ENCODE results near the gene MRPL58. TPM values are rescaled to one million over a fixed set of nuclear protein-coding genes. Genes with fewer than 3 reads are reported as not detected.
"Not testable (repeated sequence)": the region's sequence is repeated elsewhere in the genome, so short reads cannot be mapped to it uniquely, and the experiment has no call there.

Gene MRPL58
- total RNA-seq, 1 experiment from 2014 or later = 55.2 TPM

GRCh38 chr17:75004371-75004770 is 8.1 kb upstream of the MRPL58 start:
- in situ Hi-C loops (cut with HindIII; ENCODE audit: low pct_unique_long_range_greater_than_20kb, low sequenced_read_pairs) = no loop called here
- ATAC-seq = no peak
- H3K4me3 ChIP-seq (ENCODE audit: low read depth in 2 of 2, low read length in 2 of 2) = no peak overlapping the region
- no peaks in the 10 kb centered on the region for H3K4me1 ChIP-seq (ENCODE audit: control insufficient read depth, insufficient read depth, low read length)
- H3K36me3 ChIP-seq (ENCODE audit: control insufficient read depth, insufficient read depth, low read length) = no peaks in the 10 kb centered on the region
- H3K27ac ChIP-seq (ENCODE audit: low read length) = no peak overlapping the region
- H3K27me3 ChIP-seq (ENCODE audit: control insufficient read depth, insufficient read depth, low read length) = no peaks in the 10 kb centered on the region
- CTCF ChIA-PET = no interaction called here
- BruUV-seq (replicated peaks) = no TSS peak
- no peak for TF ChIP-seq POLR2AphosphoS5 (IDR thresholded peaks at IDR 0.05; ENCODE audit: low read depth, low read length)
- no peak for TF ChIP-seq REST (IDR thresholded peaks at IDR 0.05; ENCODE audit: insufficient read depth in 1 of 2, low read depth in 2 of 2, low read length in 1 of 2)
- no peak for TF ChIP-seq CTCF (IDR thresholded peaks at IDR 0.05)
- TF ChIP-seq SIN3A (IDR thresholded peaks at IDR 0.05; ENCODE audit: borderline replicate concordance, insufficient read depth, low read depth, low read length) = no peak
- no peak for TF ChIP-seq TCF7L2 (IDR thresholded peaks at IDR 0.05; ENCODE audit: low read depth, low read length)
- intact Hi-C loops (cut with micrococcal nuclease; ENCODE audit: unreplicated experiment) = no loop called here
- DNase-seq (ENCODE audit: low read depth, low spot score) = no peak
- H3K9me3 ChIP-seq (ENCODE audit: control insufficient read depth, insufficient read depth, low read depth, low read length) = no peaks in the 10 kb centered on the region
- POLR2A ChIA-PET = no interaction called here

GRCh38 chr17:75005291-75005690 is 7.2 kb upstream of the MRPL58 start:
- Histone ChIP-seq H3K4me1 (ENCODE audit: control insufficient read depth, insufficient read depth, low read length) (no peaks in the 10 kb centered on the region), H3K36me3 (ENCODE audit: control insufficient read depth, insufficient read depth, low read length) (no peaks in the 10 kb centered on the region), H3K4me3 (ENCODE audit: low read depth in 2 of 2, low read length in 2 of 2) (no peak overlapping the region), H3K9me3 (ENCODE audit: control insufficient read depth, insufficient read depth, low read depth, low read length) (no peaks in the 10 kb centered on the region), H3K27ac (ENCODE audit: low read length) (no peak overlapping the region), H3K27me3 (ENCODE audit: control insufficient read depth, insufficient read depth, low read length) (no peaks in the 10 kb centered on the region)
- BruUV-seq (replicated peaks) = no TSS peak
- TF ChIP-seq SIN3A (IDR thresholded peaks at IDR 0.05; ENCODE audit: borderline replicate concordance, insufficient read depth, low read depth, low read length) = no peak
- TF ChIP-seq REST (IDR thresholded peaks at IDR 0.05; ENCODE audit: insufficient read depth in 1 of 2, low read depth in 2 of 2, low read length in 1 of 2) = no peak
- no peak for TF ChIP-seq POLR2AphosphoS5 (IDR thresholded peaks at IDR 0.05; ENCODE audit: low read depth, low read length)
- no peak for TF ChIP-seq CTCF (IDR thresholded peaks at IDR 0.05)
- TF ChIP-seq TCF7L2 (IDR thresholded peaks at IDR 0.05; ENCODE audit: low read depth, low read length) = no peak
- DNase-seq (ENCODE audit: low read depth, low spot score) = no peak
- ChIA-PET CTCF (interaction anchor here (0.6 kb wide), 1 partner anchor 48 kb away, joined by 4 read pairs; no protein-coding TSS in a partner anchor), POLR2A (no interaction called here)
- intact Hi-C loops (cut with micrococcal nuclease; ENCODE audit: unreplicated experiment) (loop anchor here (5.0 kb wide), 1 partner anchor 43 kb away; no protein-coding TSS in a partner anchor), in situ Hi-C loops (cut with HindIII; ENCODE audit: low pct_unique_long_range_greater_than_20kb, low sequenced_read_pairs) (no loop called here)
- ATAC-seq = no peak

- H3K27ac ChIP-seq (ENCODE audit: low read length); DNase-seq (ENCODE audit: low read depth, low spot score); H3K9me3 ChIP-seq (ENCODE audit: control insufficient read depth, insufficient read depth, low read depth, low read length); H3K4me1 ChIP-seq (ENCODE audit: control insufficient read depth, insufficient read depth, low read length); ATAC-seq; H3K4me3 ChIP-seq (ENCODE audit: low read depth in 2 of 2, low read length in 2 of 2); BruUV-seq (replicated peaks); H3K27me3 ChIP-seq (ENCODE audit: control insufficient read depth, insufficient read depth, low read length); in situ Hi-C loops (cut with HindIII; ENCODE audit: low pct_unique_long_range_greater_than_20kb, low sequenced_read_pairs); H3K36me3 ChIP-seq (ENCODE audit: control insufficient read depth, insufficient read depth, low read length): not testable (repeated sequence)
- ChIA-PET CTCF (interaction anchor here (2.0 kb wide), 1 partner anchor 45 kb away, joined by 10 read pairs; no protein-coding TSS in a partner anchor), POLR2A (interaction anchor here (0.7 kb wide), 1 partner anchor 18 kb away, joined by 3 read pairs; no protein-coding TSS in a partner anchor)
- intact Hi-C loops (cut with micrococcal nuclease; ENCODE audit: unreplicated experiment) = loop anchor here (5.0 kb wide), 1 partner anchor 44 kb away; no protein-coding TSS in a partner anchor
Measured at GRCh38 chr17:75006084-75006483, 6.4 kb upstream of the MRPL58 start.
